Ishikawa (cell line): Measurements from ENCODE around the gene STOM.

Experiments
- CEBPB ChIP-seq: IDR thresholded peaks from 2 replicates; pipeline ENCODE4 v1.6.1; 2012
- CREB1 ChIP-seq: IDR thresholded peaks from 2 replicates; pipeline ENCODE4 v1.6.1; 2012; ENCODE audit warnings: low read depth
- EGR1 ChIP-seq: IDR thresholded peaks from 2 replicates; pipeline ENCODE4 v1.6.1; 2012
- EP300 ChIP-seq: IDR thresholded peaks from 2 replicates; pipeline ENCODE4 v1.6.1; 2012; ENCODE audit warnings: borderline replicate concordance
- FOXM1 ChIP-seq: IDR thresholded peaks from 2 replicates; pipeline ENCODE4 v1.6.1; 2012; ENCODE audit warnings: low read depth, borderline replicate concordance
- NFIC ChIP-seq: IDR thresholded peaks from 2 replicates; pipeline ENCODE4 v1.6.1; 2012
- RAD21 ChIP-seq: IDR thresholded peaks from 2 replicates; pipeline ENCODE4 v1.6.1; 2012; ENCODE audit warnings: low read depth
- TAF1 ChIP-seq: IDR thresholded peaks from 2 replicates; pipeline ENCODE4 v1.6.1; 2012; ENCODE audit warnings: low read depth, mild to moderate bottlenecking
- TCF12 ChIP-seq: IDR thresholded peaks from 2 replicates; pipeline ENCODE4 v1.6.1; 2012; ENCODE audit warnings: low read depth
- TEAD4 ChIP-seq: IDR thresholded peaks from 2 replicates; pipeline ENCODE4 v1.6.1; 2012
- YY1 ChIP-seq: IDR thresholded peaks from 2 replicates; pipeline ENCODE4 v1.6.1; 2012; ENCODE audit warnings: low read depth
- ZBTB7A ChIP-seq: IDR thresholded peaks from 2 replicates; pipeline ENCODE4 v1.6.1; 2012; ENCODE audit warnings: low read depth
- TF ChIP-seq, protein P1 (sequence below): IDR thresholded peaks from 2 replicates; pipeline ENCODE4 v1.6.1; 2012
- TF ChIP-seq, protein P2 (sequence below): IDR thresholded peaks from 2 replicates; pipeline ENCODE4 v1.6.1; 2012; ENCODE audit warnings: low read depth, mild to moderate bottlenecking
- TF ChIP-seq, protein P3 (sequence below): IDR thresholded peaks from 2 replicates; pipeline ENCODE4 v1.6.1; 2012

The STOM gene

DNA sequence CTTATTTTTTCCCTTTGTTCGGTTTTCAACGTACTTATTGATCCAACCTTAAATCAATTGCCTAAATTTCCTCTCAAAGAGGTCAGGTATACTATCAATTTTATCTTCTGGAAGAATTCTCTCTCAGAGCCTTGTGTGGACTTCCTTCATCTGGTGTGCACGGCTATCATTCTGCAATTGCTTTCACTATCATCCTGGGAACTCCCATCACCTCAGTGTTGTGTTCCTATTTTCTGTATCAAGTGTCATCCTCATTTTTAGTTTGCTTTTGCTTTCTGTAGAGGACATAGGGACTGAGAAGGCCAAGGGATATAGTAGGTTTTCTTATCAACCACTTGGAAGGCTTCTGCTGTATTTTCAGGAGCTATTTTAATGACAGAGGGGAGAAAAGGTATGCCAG lies 11.3 kb downstream of the STOM start:
- TF ChIP-seq EP300 = no peak
- TF ChIP-seq TCF12 = no peak
- no peak for TF ChIP-seq CREB1
- TF ChIP-seq ZBTB7A = no peak
- TF ChIP-seq EGR1 = no peak
- no peak for TF ChIP-seq CEBPB
- TF ChIP-seq, protein P1, sequence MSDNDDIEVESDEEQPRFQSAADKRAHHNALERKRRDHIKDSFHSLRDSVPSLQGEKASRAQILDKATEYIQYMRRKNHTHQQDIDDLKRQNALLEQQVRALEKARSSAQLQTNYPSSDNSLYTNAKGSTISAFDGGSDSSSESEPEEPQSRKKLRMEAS = no peak
- TF ChIP-seq, protein P2, sequence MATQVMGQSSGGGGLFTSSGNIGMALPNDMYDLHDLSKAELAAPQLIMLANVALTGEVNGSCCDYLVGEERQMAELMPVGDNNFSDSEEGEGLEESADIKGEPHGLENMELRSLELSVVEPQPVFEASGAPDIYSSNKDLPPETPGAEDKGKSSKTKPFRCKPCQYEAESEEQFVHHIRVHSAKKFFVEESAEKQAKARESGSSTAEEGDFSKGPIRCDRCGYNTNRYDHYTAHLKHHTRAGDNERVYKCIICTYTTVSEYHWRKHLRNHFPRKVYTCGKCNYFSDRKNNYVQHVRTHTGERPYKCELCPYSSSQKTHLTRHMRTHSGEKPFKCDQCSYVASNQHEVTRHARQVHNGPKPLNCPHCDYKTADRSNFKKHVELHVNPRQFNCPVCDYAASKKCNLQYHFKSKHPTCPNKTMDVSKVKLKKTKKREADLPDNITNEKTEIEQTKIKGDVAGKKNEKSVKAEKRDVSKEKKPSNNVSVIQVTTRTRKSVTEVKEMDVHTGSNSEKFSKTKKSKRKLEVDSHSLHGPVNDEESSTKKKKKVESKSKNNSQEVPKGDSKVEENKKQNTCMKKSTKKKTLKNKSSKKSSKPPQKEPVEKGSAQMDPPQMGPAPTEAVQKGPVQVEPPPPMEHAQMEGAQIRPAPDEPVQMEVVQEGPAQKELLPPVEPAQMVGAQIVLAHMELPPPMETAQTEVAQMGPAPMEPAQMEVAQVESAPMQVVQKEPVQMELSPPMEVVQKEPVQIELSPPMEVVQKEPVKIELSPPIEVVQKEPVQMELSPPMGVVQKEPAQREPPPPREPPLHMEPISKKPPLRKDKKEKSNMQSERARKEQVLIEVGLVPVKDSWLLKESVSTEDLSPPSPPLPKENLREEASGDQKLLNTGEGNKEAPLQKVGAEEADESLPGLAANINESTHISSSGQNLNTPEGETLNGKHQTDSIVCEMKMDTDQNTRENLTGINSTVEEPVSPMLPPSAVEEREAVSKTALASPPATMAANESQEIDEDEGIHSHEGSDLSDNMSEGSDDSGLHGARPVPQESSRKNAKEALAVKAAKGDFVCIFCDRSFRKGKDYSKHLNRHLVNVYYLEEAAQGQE = no peak
- TF ChIP-seq TAF1 = no peak
- TF ChIP-seq TEAD4 = no peak
- no peak for TF ChIP-seq FOXM1
- no peak for TF ChIP-seq NFIC
- no peak for TF ChIP-seq RAD21

- no peak for TF ChIP-seq TEAD4
- TF ChIP-seq TAF1 = no peak
- TF ChIP-seq YY1 = no peak
- TF ChIP-seq EGR1 = no peak
Measured at GRCh38 chr9:121357011-121357410, 13.0 kb downstream of the STOM start.

- TF ChIP-seq TAF1 (no peak), EGR1 (no peak), TEAD4 (no peak), ZBTB7A (no peak)
- TF ChIP-seq, protein P1 = no peak
Measured at GRCh38 chr9:121354762-121355161, 15.3 kb downstream of the STOM start.

- TF ChIP-seq NFIC (no peak), CEBPB (no peak), EGR1 (no peak), EP300 (no peak), TCF12 (no peak)
- TF ChIP-seq, protein P3, sequence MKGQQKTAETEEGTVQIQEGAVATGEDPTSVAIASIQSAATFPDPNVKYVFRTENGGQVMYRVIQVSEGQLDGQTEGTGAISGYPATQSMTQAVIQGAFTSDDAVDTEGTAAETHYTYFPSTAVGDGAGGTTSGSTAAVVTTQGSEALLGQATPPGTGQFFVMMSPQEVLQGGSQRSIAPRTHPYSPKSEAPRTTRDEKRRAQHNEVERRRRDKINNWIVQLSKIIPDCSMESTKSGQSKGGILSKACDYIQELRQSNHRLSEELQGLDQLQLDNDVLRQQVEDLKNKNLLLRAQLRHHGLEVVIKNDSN = no peak
Measured at GRCh38 chr9:121354141-121354540, 15.9 kb downstream of the STOM start.

GRCh38 chr9:121353241-121354061 lies 16.6 kb downstream of the STOM start:
- no peak for TF ChIP-seq CREB1
- TF ChIP-seq YY1 = no peak
- TF ChIP-seq FOXM1 = no peak

DNA sequence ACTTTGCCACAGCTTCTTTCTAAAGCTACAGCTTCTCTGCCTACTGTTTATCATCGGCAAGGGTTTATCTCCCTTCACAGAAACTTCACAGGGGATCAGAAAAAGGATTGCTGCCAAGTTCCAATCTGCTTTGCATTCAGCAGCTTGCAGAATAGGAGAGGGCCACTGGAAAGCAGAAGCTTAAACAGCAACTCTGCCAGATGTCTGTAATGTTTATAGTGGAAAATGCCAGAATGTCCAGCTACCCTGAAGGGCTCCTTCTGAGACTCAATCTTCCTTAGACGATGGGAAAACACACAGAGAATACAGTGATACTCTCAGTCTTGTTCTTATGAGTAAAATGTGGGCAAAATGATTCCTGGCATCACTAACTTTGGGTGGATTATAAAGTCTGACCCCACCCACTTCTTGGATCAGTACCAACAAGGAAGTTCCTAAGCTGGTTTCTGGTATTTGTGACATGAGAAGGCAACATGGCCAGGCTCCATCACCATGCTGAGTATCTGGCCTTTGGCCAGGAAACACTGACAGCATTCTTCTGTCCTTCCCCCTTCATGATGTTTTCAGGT lies 19.0 kb downstream of the STOM start:
- TF ChIP-seq RAD21 = no peak
- TF ChIP-seq EP300 = peak; percentile 85; the same call in 1 of the 2 replicates
- TF ChIP-seq TEAD4 = peak; percentile 88
- TF ChIP-seq, protein P1 = peak; percentile 73
- peak; percentile 99 for TF ChIP-seq NFIC
- TF ChIP-seq YY1 = no peak; the same call in 1 of the 2 replicates
- TF ChIP-seq, protein P2 = no peak
- TF ChIP-seq EGR1 = no peak
- no peak for TF ChIP-seq TAF1
- TF ChIP-seq TCF12 = peak; percentile 84
- peak; percentile 38; the same call in 1 of the 2 replicates for TF ChIP-seq FOXM1

DNA sequence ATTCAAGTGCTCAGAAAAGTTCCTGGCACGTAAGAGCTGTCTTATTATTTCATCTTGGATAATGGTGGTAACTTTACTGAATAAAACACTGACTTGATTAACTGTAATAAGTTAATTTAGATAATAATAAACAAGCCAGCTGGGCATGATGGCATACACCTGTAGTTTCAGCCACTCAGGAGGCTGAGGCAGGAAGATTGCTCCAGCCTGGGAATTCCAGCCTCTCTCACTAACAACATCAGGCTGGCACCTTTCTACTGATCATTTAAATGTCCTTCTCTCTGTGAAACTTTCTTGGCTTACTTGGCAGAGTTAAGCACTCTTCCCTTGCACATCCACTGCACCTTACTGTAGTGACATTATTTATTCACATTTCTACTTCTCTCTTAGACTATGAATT lies 20.0 kb downstream of the STOM start:
- TF ChIP-seq TAF1 (no peak), TEAD4 (no peak), CEBPB (no peak), FOXM1 (no peak), NFIC (no peak), RAD21 (no peak), TCF12 (no peak), EP300 (no peak)
- TF ChIP-seq, protein P3 = no peak
